Measurements from ENCODE around the gene KLHL33.

Gene KLHL33

DNA sequence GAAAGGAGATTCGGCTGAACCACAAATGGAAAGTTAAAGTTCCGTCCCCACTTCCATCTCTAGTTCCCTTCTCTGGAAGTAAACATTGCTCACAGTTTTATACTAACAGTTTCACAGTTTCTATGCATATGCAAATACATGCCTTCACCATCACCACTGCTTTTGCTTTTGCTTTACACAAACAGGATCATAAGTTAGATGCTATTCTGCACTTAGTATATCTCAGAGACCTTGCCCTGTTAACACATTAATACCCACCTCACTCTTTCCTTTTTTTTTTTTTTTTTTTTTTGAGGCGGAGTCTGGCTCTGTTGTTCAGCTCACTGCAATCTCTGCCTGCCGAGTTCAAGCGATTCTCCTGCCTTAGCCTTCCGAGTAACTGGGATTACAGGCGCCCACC is 23.6 kb downstream of the KLHL33 start:
- H3K4me2 ChIP-seq (ENCODE audit: insufficient read depth, low read length) = peak overlapping the region; percentile 84
- no peaks in the 10 kb centered on the region for H3K9me3 ChIP-seq (ENCODE audit: insufficient read depth, low read length, severe bottlenecking)
- H3K9ac ChIP-seq (ENCODE audit: low read depth, low read length) = peak overlapping the region; percentile 84
- H4K20me1 ChIP-seq (ENCODE audit: insufficient read depth, low read length) = no peaks in the 10 kb centered on the region
- TF ChIP-seq EZH2 (IDR thresholded peaks at IDR 0.05; ENCODE audit: borderline replicate concordance, low read depth, low read length, severe bottlenecking) (no peak), CTCF (IDR thresholded peaks at IDR 0.05; ENCODE audit: borderline replicate concordance, extremely low read depth, low read length, poor library complexity, severe bottlenecking) (no peak)
- no peak for DNase-seq
- peak overlapping the region; percentile 29; the same call in 1 of the 2 replicates for H3K27ac ChIP-seq (ENCODE audit: low read length)
- H2AFZ ChIP-seq (ENCODE audit: low read depth, low read length) = peak overlapping the region; percentile 97
- H3K27me3 ChIP-seq (ENCODE audit: insufficient read depth, low read length, poor library complexity) = no peaks in the 10 kb centered on the region
- peak overlapping the region; percentile 59 to 98; a peak in 3 of 4 replicates for H3K4me3 ChIP-seq (ENCODE audit: low read depth in 1 of 2, low read length in 2 of 2)
- H3K4me1 ChIP-seq (ENCODE audit: insufficient read depth, low read length) = peaks cover 38% of the 10 kb centered on the region
- H3K79me2 ChIP-seq (ENCODE audit: insufficient read depth, low read length) = peaks cover 10% of the 10 kb centered on the region
- no peak for ATAC-seq (ENCODE audit: insufficient read depth, low read depth)
- peaks cover 11% of the 10 kb centered on the region for H3K36me3 ChIP-seq (ENCODE audit: insufficient read depth, low read length)

DNA sequence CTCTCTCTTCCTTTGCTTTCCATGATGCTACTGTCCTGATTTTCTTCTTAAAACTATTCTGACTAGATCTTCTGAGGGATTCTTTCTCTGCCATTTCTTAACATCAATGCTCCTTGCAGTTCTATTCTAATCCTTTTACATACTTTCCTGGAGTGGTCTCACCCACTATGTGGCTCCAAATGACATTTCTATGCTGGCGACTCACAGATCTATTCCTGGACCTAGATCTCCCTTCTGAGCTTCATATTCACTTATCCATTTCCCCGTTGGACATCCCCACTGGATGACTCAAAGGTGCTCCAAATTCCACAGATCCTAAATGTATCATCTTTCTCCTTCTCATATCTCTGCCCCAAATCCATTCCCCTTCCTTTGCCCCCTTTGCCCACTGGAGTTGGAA is 26.7 kb downstream of the KLHL33 start:
- no peak overlapping the region for H3K9ac ChIP-seq (ENCODE audit: low read depth, low read length)
- H4K20me1 ChIP-seq (ENCODE audit: insufficient read depth, low read length) = no peaks in the 10 kb centered on the region
- H3K27ac ChIP-seq (ENCODE audit: low read length) = no peak overlapping the region
- ATAC-seq (ENCODE audit: insufficient read depth, low read depth) (no peak), DNase-seq (no peak)
- H3K4me3 ChIP-seq (ENCODE audit: low read depth in 1 of 2, low read length in 2 of 2) = no peak overlapping the region
- H2AFZ ChIP-seq (ENCODE audit: low read depth, low read length) = no peak overlapping the region
- no peaks in the 10 kb centered on the region for H3K27me3 ChIP-seq (ENCODE audit: insufficient read depth, low read length, poor library complexity)
- H3K9me3 ChIP-seq (ENCODE audit: insufficient read depth, low read length, severe bottlenecking) = no peaks in the 10 kb centered on the region
- peaks cover 10% of the 10 kb centered on the region for H3K79me2 ChIP-seq (ENCODE audit: insufficient read depth, low read length)
- H3K4me1 ChIP-seq (ENCODE audit: insufficient read depth, low read length) = peaks cover 25% of the 10 kb centered on the region
- H3K4me2 ChIP-seq (ENCODE audit: insufficient read depth, low read length) = no peak overlapping the region
- TF ChIP-seq CTCF (IDR thresholded peaks at IDR 0.05; ENCODE audit: borderline replicate concordance, extremely low read depth, low read length, poor library complexity, severe bottlenecking) (no peak), EZH2 (IDR thresholded peaks at IDR 0.05; ENCODE audit: borderline replicate concordance, low read depth, low read length, severe bottlenecking) (no peak)
- peaks cover 40% of the 10 kb centered on the region for H3K36me3 ChIP-seq (ENCODE audit: insufficient read depth, low read length)

- no peaks in the 10 kb centered on the region for H3K4me1 ChIP-seq (ENCODE audit: insufficient read depth, low read length)
- H2AFZ ChIP-seq (ENCODE audit: low read depth, low read length) = no peak overlapping the region
- H3K27ac ChIP-seq (ENCODE audit: low read length) = no peak overlapping the region
- H4K20me1 ChIP-seq (ENCODE audit: insufficient read depth, low read length) = no peaks in the 10 kb centered on the region
- H3K9me3 ChIP-seq (ENCODE audit: insufficient read depth, low read length, severe bottlenecking) = no peaks in the 10 kb centered on the region
- peaks cover 76% of the 10 kb centered on the region for H3K36me3 ChIP-seq (ENCODE audit: insufficient read depth, low read length)
- no peak overlapping the region for H3K4me3 ChIP-seq (ENCODE audit: low read depth in 1 of 2, low read length in 2 of 2)
- H3K79me2 ChIP-seq (ENCODE audit: insufficient read depth, low read length) = no peaks in the 10 kb centered on the region
- no peaks in the 10 kb centered on the region for H3K27me3 ChIP-seq (ENCODE audit: insufficient read depth, low read length, poor library complexity)
- no peak overlapping the region for H3K4me2 ChIP-seq (ENCODE audit: insufficient read depth, low read length)
- H3K9ac ChIP-seq (ENCODE audit: low read depth, low read length) = no peak overlapping the region
- no peak for ATAC-seq (ENCODE audit: insufficient read depth, low read depth)
- DNase-seq = no peak
- TF ChIP-seq EZH2 (IDR thresholded peaks at IDR 0.05; ENCODE audit: borderline replicate concordance, low read depth, low read length, severe bottlenecking) (no peak), CTCF (IDR thresholded peaks at IDR 0.05; ENCODE audit: borderline replicate concordance, extremely low read depth, low read length, poor library complexity, severe bottlenecking) (no peak)
These were observed 32.4 kb downstream of the KLHL33 start for GRCh38 chr14:20403521-20403920.

Measured in DND-41 (cell line).